Measurements from ENCODE around the gene MMP20.

The MMP20 gene

DNA sequence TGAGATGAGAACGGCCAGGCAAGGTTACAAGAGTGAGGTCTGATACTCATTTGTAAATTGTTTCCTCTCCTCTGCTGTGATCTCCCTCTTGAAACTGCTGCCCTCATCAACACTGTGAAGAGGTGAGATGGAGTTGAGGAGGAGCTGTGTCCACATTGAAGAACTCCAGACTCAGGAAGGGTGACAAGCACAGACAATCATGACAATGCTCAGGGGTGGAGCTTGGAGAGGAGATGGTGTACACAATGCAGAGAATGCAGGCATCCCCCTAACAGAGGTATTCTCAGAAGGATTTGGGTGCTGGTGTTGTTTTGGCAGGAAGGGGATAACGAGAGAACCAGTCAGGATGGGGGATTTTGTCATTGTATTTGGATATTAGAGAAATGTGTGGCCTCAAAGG is 73.1 kb downstream of the MMP20 start:
- no peak for DNase-seq

DNA sequence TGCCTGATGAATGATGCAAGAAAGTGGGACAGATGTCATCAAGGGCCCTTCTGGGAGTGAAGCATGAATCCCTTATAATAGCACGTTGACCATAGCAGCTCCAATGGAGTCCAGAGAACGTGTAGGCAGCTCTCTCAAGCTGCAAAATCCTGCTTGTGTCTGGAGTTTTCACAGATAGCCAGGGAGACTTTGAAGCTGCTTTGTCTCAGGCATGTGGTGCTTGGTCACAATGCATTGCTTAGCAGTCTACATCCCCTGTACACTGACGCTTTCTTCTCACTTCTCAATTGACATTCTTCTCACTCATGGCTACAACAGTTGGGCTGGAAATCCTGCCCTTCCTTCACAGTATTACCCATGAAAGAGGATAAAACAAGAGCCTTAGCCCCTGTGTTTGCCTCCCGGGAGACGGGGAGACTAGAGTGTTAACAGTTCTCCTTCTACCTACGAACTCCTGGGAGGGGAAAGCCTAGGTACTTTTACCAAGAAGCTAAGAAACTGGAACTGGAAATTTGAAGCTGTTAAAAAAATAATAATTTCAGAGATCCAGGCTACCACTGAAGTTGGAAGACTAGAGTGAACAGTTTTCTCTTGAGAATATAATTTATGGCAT is 73.9 kb downstream of the MMP20 start:
- DNase-seq = no peak

GRCh38 chr11:102546923-102547471 is 78.1 kb downstream of the MMP20 start:
- no peak for DNase-seq

- DNase-seq = no peak
These were observed 78.7 kb downstream of the MMP20 start for GRCh38 chr11:102546427-102546826.

GRCh38 chr11:102545701-102546100 is 79.4 kb downstream of the MMP20 start:
- no peak for DNase-seq

- no peak for DNase-seq
These were observed 80.5 kb downstream of the MMP20 start for GRCh38 chr11:102544594-102544993.

DNA sequence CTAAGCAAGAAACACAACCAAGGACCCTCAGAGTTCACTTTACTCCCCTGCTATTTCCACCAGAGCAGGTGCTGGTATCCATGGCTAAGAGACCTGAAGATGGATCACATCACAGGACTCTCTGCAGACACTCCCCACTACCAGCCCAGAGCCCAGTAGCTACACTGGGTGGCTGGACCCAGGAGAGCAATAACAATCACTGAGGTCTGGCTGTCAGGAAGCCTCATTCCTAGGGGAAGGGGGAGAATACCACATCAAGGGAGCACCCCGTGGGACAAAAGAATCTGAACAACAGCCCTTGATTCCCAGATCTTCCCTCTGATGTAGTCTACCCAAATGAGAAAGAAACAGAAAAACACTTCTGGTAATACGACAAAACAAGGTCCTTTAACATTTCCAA is 85.6 kb downstream of the MMP20 start:
- DNase-seq = no peak

DNA sequence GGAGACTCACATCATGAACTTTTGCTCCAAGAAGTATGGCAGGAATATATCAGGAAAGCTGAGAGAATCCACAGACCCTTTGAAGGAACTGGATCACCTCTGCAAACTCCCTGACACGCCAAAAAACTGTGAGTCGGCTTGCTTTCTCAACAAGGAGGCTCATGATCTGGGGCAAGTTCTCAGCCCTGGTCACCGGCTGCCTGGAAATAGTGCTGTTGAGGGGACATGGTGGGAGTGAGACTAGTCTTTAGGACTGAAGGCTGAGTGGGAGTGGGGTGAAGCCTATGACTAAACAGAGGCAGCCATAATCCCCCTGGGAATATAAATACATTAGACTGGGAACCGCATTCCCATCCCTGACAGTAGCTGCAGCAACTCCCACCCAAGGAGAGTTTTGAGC is 86.2 kb downstream of the MMP20 start:
- DNase-seq = no peak

GRCh38 chr11:102534261-102534872 is 90.8 kb downstream of the MMP20 start:
- DNase-seq = no peak

DNA sequence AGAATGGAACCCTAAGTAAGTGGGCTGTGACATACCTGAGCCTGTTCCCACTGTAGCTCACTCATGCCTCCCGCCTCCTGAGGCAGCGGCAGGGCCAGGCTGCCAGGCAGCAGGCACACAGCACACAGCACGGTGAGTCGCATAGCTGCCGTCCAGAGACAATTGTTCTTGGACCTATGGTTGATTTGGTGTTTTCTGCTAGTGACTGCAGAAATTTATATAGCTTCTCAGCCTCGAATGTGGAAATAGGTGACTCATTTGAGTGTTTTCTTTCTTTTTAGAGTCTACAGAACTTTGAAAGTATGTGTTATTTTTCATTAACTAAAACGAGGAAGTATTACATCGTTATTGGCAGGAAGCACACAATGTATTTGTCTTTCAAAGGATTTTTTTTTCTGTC is 94.6 kb downstream of the MMP20 start, which contains the start of gene MMP7:
MMP7 (minus strand) TSS at position 190 of the 400 bp plus-strand sequence; CDS start at position 143, 47 bp downstream.
- no peak for DNase-seq

DNA sequence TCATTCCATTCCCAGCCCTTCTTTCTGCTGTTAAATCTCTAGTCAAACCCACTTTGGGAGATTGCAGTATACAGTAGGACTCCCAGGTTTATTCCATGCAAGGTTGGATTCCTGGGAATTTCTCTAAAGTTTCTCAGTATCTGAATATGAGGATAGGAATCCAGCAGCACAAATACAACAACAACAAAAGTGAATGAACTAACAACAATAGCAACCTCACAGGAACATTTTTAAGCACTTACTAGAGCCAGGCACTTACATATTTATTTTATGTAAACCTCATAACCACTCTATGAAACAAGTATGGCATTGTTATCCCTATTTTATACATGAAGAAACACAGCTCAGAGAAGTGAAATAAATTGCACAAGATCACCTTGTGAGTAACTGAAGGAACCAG is 96.5 kb downstream of the MMP20 start:
- DNase-seq = no peak

DNA sequence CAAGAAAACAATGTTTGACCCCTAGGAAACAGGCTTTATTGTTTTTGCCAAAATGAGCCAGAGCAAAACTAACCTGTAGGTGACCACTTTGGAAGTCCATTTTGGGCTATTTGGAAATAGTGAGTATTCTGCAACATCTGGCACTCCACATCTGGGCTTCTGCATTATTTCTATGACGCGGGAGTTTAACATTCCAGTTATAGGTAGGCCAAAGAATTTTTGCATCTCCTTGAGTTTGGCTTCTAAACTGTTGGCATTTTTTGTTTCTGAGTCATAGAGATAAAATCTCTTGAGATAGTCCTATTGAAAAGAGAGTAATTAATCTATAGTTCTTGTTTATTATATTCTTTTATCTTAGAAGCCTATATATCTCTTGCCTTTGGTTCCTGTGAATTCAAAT is 97.4 kb downstream of the MMP20 start:
- no peak for DNase-seq

DNA sequence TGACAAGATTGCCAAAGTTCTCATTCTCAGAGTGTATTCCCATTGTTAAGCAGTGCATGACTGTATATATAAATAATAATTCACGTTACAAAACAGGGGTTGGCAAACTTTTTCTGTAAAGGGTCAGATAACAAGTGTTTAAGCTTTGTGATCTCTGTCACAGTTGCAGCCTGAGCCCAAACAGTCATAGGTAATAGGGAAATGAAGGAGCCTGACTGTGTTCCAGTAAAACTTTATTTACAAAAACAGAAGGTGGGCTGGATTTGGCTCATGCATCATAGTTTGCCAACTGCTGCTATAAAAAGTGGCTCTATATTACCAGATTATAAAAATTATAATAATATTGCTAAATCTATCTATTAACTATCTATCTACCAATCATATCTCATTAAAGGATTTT is 98.1 kb downstream of the MMP20 start:
- no peak for DNase-seq

Data from NCI-H1694 (cell line).